SK-N-SH (cell line): ENCODE results near the gene AOAH. TPM values are rescaled to one million over a fixed set of nuclear protein-coding genes. Genes with fewer than 3 reads are reported as not detected.

ENCODE experiments used
- CTCF ChIA-PET: fragments of 300-600, 350-600 bp; formaldehyde crosslinking; extraction: SDS; loops from one replicate; lab custom pipeline; 2021; lab: Yijun Ruan, JAX
- POLR2A ChIA-PET: fragments of 350-600 bp; sonication (Branson Sonifier 250); formaldehyde crosslinking; extraction: SDS; loops from one replicate; lab custom pipeline; 2020; ENCODE audit warnings: antibody characterized with exemption, inconsistent platforms; lab: Yijun Ruan, JAX
- DNase-seq: peaks from one replicate; pipeline ENCODE4 v3.0.0; 2012
- H2AFZ ChIP-seq: fragments of 200-600 bp; sonication (generic); 2 replicates; pipeline ENCODE4 v1.8.1; 2016; ENCODE audit warnings: antibody characterized with exemption, mild to moderate bottlenecking, low read depth
- H3F3A ChIP-seq: fragments of 200-600 bp; sonication (generic); replicated peaks from 2 replicates; pipeline ENCODE3; 2016; ENCODE audit warnings: antibody characterized with exemption, mild to moderate bottlenecking; ENCODE audit not compliant: insufficient read depth
- H3K27ac ChIP-seq, 2 experiments: fragments of 200-500 bp in 1 of 2; fragments of 200-600 bp in 1 of 2; sonication (Bioruptor generic) in 1 of 2; sonication (generic), shearing (Covaris generic) in 1 of 2; 2 replicates each; pipeline versions ENCODE4 v1.5.1 to v1.6.1; 2014 to 2016; ENCODE audit warnings: low read depth in 2 of 2, inconsistent platforms in 1 of 2, low read length in 1 of 2, mild to moderate bottlenecking in 1 of 2, mixed read lengths in 1 of 2
- H3K27me3 ChIP-seq: fragments of 200-600 bp; sonication (generic), shearing (Covaris generic); 2 replicates; pipeline ENCODE4 v1.6.1; 2016; ENCODE audit warnings: mixed run types; ENCODE audit not compliant: insufficient read depth
- H3K36me3 ChIP-seq, 2 experiments: fragments of 200-500 bp in 1 of 2; fragments of 200-600 bp in 1 of 2; sonication (Bioruptor generic) in 1 of 2; sonication (generic) in 1 of 2; replicated peaks in 1 of 2; 2 replicates each; pipeline versions ENCODE3 to v1.5.1; 2014 to 2016; ENCODE audit warnings: low read length in 1 of 2, mild to moderate bottlenecking in 1 of 2; ENCODE audit not compliant: insufficient read depth in 2 of 2, control insufficient read depth in 1 of 2
- H3K4me1 ChIP-seq, 2 experiments: fragments of 200-500 bp in 1 of 2; fragments of 200-600 bp in 1 of 2; sonication (Bioruptor generic) in 1 of 2; sonication (generic), shearing (Covaris generic) in 1 of 2; 2 replicates each; pipeline versions ENCODE4 v1.5.1 to v1.6.1; 2014 to 2016; ENCODE audit warnings: low read depth in 1 of 2, low read length in 1 of 2, mixed run types in 1 of 2; ENCODE audit not compliant: insufficient read depth in 2 of 2, control insufficient read depth in 1 of 2
- H3K4me2 ChIP-seq: fragments of 200-600 bp; sonication (generic), shearing (Covaris generic); 2 replicates; pipeline ENCODE4 v1.6.1; 2017; ENCODE audit warnings: mixed run types
- H3K4me3 ChIP-seq, 2 experiments: fragments of 200-500 bp in 1 of 2; fragments of 200-600 bp in 1 of 2; sonication (Bioruptor generic) in 1 of 2; sonication (generic), shearing (Covaris generic) in 1 of 2; 2 replicates each; pipeline versions ENCODE4 v1.5.1 to v1.8.1; 2014 to 2016; ENCODE audit warnings: low read depth in 2 of 2, inconsistent platforms in 1 of 2, low read length in 1 of 2, mild to moderate bottlenecking in 1 of 2, mixed read lengths in 1 of 2, moderate library complexity in 1 of 2
- H3K79me2 ChIP-seq: fragments of 200-600 bp; sonication (generic); 2 replicates; pipeline ENCODE4 v1.8.1; 2017; ENCODE audit warnings: mild to moderate bottlenecking; ENCODE audit not compliant: insufficient read depth
- H3K9ac ChIP-seq: fragments of 200-600 bp; sonication (generic); 2 replicates; pipeline ENCODE4 v1.6.1; 2017; ENCODE audit warnings: mixed run types
- H3K9me2 ChIP-seq: fragments of 200-600 bp; sonication (generic); 2 replicates; pipeline ENCODE4 v1.6.1; 2017; ENCODE audit warnings: mixed run types
- H3K9me3 ChIP-seq: fragments of 200-600 bp; sonication (generic); 2 replicates; pipeline ENCODE4 v1.6.1; 2017; ENCODE audit warnings: mixed run types, mild to moderate bottlenecking, moderate library complexity
- H4K20me1 ChIP-seq: fragments of 200-600 bp; sonication (generic); 2 replicates; pipeline ENCODE4 v1.6.1; 2017; ENCODE audit warnings: mild to moderate bottlenecking, mixed run types; ENCODE audit not compliant: insufficient read depth
- CTCF ChIP-seq: fragments of 200-600 bp; sonication (generic); IDR thresholded peaks from 2 replicates; pipeline ENCODE4 v1.6.1; 2017; ENCODE audit warnings: antibody characterized with exemption, mild to moderate bottlenecking, moderate library complexity
- FOSL2 ChIP-seq: IDR thresholded peaks from 2 replicates; pipeline ENCODE4 v1.4.0; 2012; ENCODE audit warnings: low read depth, mild to moderate bottlenecking, moderate library complexity, borderline replicate concordance
- FOXM1 ChIP-seq: IDR thresholded peaks from 2 replicates; pipeline ENCODE4 v1.4.0; 2012; ENCODE audit warnings: low read depth, mild to moderate bottlenecking
- GABPA ChIP-seq: IDR thresholded peaks from 2 replicates; pipeline ENCODE4 v1.4.0; 2012; ENCODE audit warnings: low read depth, mild to moderate bottlenecking
- GATA2 ChIP-seq: sonication (generic); formaldehyde crosslinking; IDR thresholded peaks from 2 replicates; pipeline ENCODE4 v1.5.0; 2020; ENCODE audit warnings: mild to moderate bottlenecking, missing genetic modification reagents
- JUND ChIP-seq: IDR thresholded peaks from 2 replicates; pipeline ENCODE4 v1.4.0; 2012
- MAX ChIP-seq: IDR thresholded peaks from 2 replicates; pipeline ENCODE4 v1.4.0; 2012; ENCODE audit warnings: low read depth
- NRF1 ChIP-seq: IDR thresholded peaks from 2 replicates; pipeline ENCODE4 v1.6.1; 2012; ENCODE audit warnings: low read depth, mild to moderate bottlenecking, low read length
- POLR2AphosphoS5 ChIP-seq: IDR thresholded peaks from 2 replicates; pipeline ENCODE4 v1.6.1; 2012; ENCODE audit warnings: low read depth, low read length
- RAD21 ChIP-seq: IDR thresholded peaks from 2 replicates; pipeline ENCODE4 v1.6.1; 2012; ENCODE audit warnings: mild to moderate bottlenecking, low read length
- RFX5 ChIP-seq: IDR thresholded peaks from 2 replicates; pipeline ENCODE4 v1.6.1; 2012; ENCODE audit warnings: mild to moderate bottlenecking, improper control_type of control experiment, low read length
- SMC3 ChIP-seq: IDR thresholded peaks from 2 replicates; pipeline ENCODE4 v1.6.1; 2012; ENCODE audit warnings: low read depth, low read length, improper control_type of control experiment
- TCF12 ChIP-seq: IDR thresholded peaks from 2 replicates; pipeline ENCODE4 v1.4.0; 2012
- WGBS: methylation state at CpG from one replicate; pipeline ENCODE4 v1.1.6; 2017; ENCODE audit warnings: low lambda C conversion rate; 5-methylcytosine and 5-hydroxymethylcytosine counted together
- polyA plus RNA-seq, 3 experiments: library from polyadenylated mRNA; depleted of rRNA; stranded (reverse); fragments of >200 nt; gene quantifications; 2 replicates each; pipeline ENCODE4 v1.2.3, GENCODE V29; 2012
- TF ChIP-seq, protein P1 (sequence below): fragments of 150-350 bp; IDR thresholded peaks from 2 replicates; pipeline ENCODE4 v1.6.1; 2017; ENCODE audit warnings: antibody characterized with exemption, low read length, low read depth, borderline replicate concordance
- TF ChIP-seq, protein P2 (sequence below): IDR thresholded peaks from 2 replicates; pipeline ENCODE4; 2012

AOAH gene
- polyA plus RNA-seq, 1 of the 3 experiments (the other 2 are of a cell fraction), result not detected

GRCh38 chr7:36659172-36659516, 65.2 kb downstream of the AOAH start:
- POLR2A ChIA-PET, result no interaction called here
- CTCF ChIA-PET, result interaction anchor here (0.6 to 2.4 kb wide), 3 partner anchors 12 to 523 kb away, joined by 3 to 15 read pairs (median 3); no protein-coding TSS in a partner anchor
- Histone ChIP-seq H3K9me3 (no peaks in the 10 kb centered on the region), H3K4me3 (0 out of 4 replicates have a peak overlapping the region, but pooled peaks of 1 of the 2 experiments have one; percentile 4), H3K36me3 (no peaks in the 10 kb centered on the region), H4K20me1 (no peaks in the 10 kb centered on the region), H3K9me2 (no peaks in the 10 kb centered on the region), H3K4me2 (peak overlapping the region; percentile 23), H3F3A (peaks cover 12% of the 10 kb centered on the region), H3K27me3 (no peaks in the 10 kb centered on the region), H3K9ac (peak overlapping the region; percentile 34), H3K27ac (peak overlapping the region in 1 of 2 experiments; percentile 85; a peak in 3 of 4 replicates)
- DNase-seq, result no peak
- TF ChIP-seq SMC3 (no peak), GATA2 (CRISPR knock-in tag) (no peak), RFX5 (no peak), CTCF (no peak), GABPA (no peak), FOXM1 (no peak), POLR2AphosphoS5 (no peak), TCF12 (no peak), NRF1 (no peak), RAD21 (no peak), MAX (no peak), JUND (no peak), FOSL2 (no peak)
- TF ChIP-seq, protein P1, sequence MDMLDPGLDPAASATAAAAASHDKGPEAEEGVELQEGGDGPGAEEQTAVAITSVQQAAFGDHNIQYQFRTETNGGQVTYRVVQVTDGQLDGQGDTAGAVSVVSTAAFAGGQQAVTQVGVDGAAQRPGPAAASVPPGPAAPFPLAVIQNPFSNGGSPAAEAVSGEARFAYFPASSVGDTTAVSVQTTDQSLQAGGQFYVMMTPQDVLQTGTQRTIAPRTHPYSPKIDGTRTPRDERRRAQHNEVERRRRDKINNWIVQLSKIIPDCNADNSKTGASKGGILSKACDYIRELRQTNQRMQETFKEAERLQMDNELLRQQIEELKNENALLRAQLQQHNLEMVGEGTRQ, result no peak
- TF ChIP-seq, protein P2, sequence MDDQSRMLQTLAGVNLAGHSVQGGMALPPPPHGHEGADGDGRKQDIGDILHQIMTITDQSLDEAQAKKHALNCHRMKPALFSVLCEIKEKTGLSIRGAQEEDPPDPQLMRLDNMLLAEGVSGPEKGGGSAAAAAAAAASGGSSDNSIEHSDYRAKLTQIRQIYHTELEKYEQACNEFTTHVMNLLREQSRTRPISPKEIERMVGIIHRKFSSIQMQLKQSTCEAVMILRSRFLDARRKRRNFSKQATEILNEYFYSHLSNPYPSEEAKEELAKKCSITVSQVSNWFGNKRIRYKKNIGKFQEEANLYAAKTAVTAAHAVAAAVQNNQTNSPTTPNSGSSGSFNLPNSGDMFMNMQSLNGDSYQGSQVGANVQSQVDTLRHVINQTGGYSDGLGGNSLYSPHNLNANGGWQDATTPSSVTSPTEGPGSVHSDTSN, result no peak
- TF ChIP-seq, all 33 proteins: peak for 0
- H3K79me2 ChIP-seq, result no peaks in the 10 kb centered on the region
- WGBS, result 59% methylated on average over 4 of the region's 4 CpGs
- H2AFZ ChIP-seq, result no peak overlapping the region; the same call in 1 of the 2 replicates
- H3K4me1 ChIP-seq, result peaks cover 14 to 18% of the 10 kb centered on the region in 2 experiments
